Activated CD4-positive, alpha-beta T cell treated with anti-CD3 and anti-CD28 coated beads for 24 hours (primary cell): ENCODE results near the gene AIFM2.
"Not testable (repeated sequence)": the region's sequence is repeated elsewhere in the genome, so short reads cannot be mapped to it uniquely, and the experiment has no call there.

Experiments used
- DNase-seq, 2 donors: peaks; one replicate each; pipeline ENCODE4 v3.0.0-alpha.2; 2020; ENCODE audit warnings: low read depth in 2 of 2

AIFM2 gene

GRCh38 chr10:70123166-70123565 lies 9.5 kb downstream of the AIFM2 start:
- DNase-seq: not testable (repeated sequence)

DNA sequence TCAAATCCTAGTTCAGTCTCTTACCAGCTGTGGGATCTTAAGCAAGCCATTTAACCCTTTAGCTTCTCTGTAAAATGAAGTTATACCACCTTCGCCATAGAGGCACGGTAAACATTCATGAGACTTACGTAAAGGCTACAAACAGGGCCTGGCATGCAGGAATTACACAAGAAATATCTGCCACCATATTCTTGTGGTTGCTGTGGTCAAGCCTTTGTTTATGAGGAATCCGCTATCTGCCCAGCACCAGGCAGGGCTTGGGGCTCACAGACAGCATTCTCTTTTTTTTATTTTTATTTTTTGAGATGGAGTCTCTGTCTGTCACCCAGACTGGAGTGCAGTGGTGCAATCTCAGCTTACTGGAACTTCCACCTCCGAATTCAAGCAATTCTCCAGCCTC lies 9.9 kb downstream of the AIFM2 start:
- DNase-seq: no peak

DNA sequence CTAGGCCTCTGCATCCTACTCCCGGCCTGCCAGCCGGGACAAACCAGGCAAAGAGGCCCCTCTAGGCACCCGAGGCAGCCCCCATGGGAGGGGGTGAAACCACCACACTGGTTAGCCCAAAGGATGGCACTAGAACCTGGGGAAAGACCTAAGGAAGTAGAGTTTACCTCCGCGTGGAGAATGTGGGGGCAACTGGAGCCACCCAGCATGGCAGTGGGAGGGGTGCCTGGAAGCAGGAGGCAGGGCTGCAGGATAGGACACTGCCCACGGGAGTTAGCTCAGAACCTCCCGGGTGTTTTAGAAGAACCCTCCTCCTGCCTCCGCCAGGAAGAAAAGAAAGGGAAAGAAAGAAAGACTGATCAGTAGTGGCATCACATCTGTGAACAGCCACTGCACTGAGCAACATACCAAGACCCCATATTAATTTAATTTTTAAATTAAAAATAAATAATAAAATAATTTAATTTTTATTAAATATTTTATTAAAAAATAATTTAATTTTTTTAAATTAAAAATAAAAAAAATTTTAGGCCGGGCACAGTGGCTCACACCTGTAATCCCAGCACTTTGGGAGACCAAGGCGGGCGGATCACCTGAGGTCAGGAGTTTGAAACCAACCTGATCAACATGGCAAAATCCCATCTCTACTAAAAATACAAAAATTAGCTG lies 11.2 kb downstream of the AIFM2 start:
- no peak for DNase-seq

- no peak for DNase-seq
Measured at GRCh38 chr10:70120417-70120816, 12.2 kb downstream of the AIFM2 start.

DNA sequence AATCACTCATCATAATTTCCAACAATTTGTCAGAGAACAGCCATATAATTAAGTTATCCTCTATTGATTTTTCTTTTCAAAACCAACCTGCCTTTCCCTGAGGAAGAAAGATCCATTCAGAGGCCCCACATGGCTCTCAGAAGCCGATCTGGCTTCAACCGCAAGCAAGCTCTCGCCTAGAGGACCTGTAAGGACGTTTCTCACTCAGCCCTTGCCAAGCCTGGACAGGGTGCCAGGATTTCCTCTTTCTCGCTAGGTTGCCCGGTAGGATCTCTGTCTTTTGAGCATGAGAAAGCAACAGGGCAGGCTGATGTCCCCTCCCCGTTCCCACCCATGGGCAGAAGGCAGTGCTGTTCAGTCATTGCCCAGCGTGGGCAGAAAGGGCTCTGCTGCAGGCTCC lies 13.0 kb downstream of the AIFM2 start:
- DNase-seq: no peak

- no peak for DNase-seq
Measured at GRCh38 chr10:70119197-70119596, 13.4 kb downstream of the AIFM2 start.

DNA sequence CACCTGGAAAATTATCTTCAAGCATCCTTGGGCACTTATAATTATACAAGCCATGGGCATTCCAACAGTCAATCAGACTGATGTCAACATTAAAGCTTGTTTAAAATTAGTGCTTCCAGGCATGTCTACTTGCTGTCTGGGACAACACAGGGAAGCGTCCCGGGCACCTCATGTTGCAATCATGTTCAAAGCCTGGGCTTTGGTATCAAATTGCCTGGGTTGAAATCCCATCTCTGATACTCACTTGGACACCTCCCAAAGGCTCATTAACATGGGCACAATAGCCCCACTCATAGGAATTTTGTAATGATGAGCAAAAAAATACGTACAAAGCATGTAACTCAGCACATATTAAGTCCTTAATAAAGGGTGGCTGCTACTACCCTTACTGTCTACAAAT lies 14.4 kb downstream of the AIFM2 start:
- DNase-seq: no peak

GRCh38 chr10:70117646-70118045 lies 15.0 kb downstream of the AIFM2 start:
- DNase-seq: no peak

GRCh38 chr10:70115948-70116682 lies 16.5 kb downstream of the AIFM2 start:
- peak; percentile 33 to 46 for DNase-seq

DNA sequence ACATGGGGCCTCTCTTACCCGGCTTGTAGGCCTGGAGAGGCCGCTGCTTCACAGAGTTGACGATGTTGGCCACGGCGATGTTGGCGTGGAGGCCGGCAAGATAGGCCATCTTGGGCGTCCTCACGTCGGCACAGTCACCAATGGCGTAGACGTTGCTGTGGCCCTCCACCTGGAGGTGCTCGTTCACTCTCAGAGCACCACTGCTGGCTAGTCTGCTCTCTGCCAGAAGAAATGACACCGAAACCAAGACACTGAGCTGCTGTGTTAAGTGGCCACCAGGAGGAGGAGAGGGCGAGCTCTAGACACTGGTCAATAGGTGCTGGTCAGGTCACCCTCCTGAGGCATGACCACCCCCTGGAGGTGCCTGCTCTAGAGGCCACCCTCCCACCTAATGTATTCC lies 17.7 kb downstream of the AIFM2 start:
- DNase-seq: no peak

- DNase-seq: no peak
Measured at GRCh38 chr10:70112071-70112470, 20.6 kb downstream of the AIFM2 start.

DNA sequence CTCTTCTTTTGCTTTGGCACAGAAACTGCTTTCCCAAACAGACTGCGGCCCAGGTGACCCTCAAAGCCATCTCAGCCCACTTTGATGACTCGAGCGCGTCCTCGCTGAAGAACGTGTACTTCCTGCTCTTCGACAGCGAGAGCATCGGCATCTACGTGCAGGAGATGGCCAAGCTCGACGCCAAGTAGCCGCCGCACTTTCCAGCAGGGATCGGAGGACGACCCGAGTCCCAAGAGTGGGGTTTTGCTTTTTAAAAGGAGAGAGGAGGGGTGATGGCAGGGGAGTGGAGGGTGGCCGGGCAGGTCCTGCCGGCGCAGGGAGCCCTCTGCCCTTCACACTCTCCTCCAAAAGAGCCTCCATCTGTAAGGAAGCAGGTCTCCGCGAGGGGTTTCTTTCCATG lies 21.1 kb downstream of the AIFM2 start:
- no peak for DNase-seq

- no peak for DNase-seq
Measured at GRCh38 chr10:70109064-70109729, 23.4 kb downstream of the AIFM2 start.

DNA sequence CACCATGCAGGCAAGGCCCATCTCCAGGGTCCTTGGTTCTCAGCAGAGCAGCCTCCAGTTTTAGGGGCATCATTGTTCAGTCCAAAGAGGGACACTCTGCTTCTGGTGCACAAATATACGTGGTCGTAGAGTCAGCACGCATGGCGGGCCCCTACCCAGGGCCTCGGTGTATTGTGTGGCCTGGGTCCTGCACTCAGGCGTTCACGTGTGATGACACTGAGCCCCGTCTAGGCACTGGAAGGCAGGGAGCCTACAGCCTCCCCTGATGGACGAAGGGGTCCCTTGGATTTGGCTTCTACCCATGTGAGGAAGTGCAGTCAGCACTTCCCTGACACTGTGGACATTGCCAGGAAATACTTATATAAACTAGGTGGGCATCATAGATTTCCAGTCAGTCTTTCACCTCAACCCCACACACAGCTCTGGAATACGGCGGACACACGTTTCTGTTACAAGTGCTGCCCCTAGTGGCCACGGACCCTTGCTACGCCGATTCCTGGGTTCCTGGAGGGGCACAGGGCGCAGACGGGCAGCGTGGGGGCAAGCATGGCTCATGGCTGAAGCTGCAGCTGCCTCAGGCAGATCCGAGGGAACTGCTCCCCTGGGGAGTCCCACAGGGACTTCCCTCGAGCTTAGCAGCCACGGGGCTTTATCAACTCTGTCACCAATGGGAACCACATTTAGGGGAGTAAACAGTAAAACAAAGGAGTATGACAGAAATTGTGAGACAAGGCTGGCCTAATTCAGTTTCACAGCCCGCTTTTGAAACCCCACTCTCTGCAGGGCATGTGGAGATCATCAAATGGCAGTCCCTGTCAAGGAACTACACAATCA lies 25.4 kb downstream of the AIFM2 start:
- no peak for DNase-seq

GRCh38 chr10:70101668-70102067 lies 31.0 kb downstream of the AIFM2 start:
- DNase-seq: no peak

- not testable (repeated sequence) for DNase-seq
Measured at GRCh38 chr10:70101068-70101562, 31.5 kb downstream of the AIFM2 start.

- no peak for DNase-seq
Measured at GRCh38 chr10:70098271-70098670, 34.4 kb downstream of the AIFM2 start.

- no peak for DNase-seq
Measured at GRCh38 chr10:70097459-70097858, 35.2 kb downstream of the AIFM2 start.

DNA sequence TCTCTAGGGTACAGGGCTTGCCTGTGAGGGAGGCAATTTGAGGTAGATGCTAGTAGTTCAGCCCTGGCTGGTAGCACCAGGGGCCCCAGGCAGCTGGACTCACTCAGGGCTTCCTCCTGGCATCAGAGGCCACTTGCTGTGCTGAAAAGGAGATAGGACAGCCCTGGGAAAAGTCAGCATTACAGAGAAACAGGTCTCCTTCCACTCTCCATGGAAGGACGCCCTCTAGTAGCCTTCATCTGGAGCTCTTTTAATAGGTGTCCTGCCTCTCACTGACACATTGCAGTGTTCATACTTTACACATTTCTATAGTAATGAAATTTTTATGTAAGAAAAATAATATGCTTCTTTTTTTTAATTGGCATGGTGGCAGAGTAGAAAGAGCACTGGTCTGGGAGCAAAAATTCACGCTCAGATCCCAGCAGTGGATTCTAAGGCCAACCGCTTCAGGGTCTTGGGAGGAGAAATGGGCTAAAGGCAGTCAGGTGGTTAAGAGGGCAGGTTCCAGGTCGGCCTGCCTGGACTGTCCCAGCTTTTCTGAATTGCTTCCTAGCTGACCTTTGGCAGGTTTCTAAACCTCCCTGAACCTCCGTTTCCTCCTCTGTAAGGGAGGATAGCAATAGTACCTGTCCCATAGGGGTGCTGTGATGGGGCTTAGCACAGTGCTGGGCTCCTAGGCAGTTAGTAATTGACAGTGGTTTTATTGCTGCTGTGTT lies 35.8 kb downstream of the AIFM2 start:
- DNase-seq: no peak

DNA sequence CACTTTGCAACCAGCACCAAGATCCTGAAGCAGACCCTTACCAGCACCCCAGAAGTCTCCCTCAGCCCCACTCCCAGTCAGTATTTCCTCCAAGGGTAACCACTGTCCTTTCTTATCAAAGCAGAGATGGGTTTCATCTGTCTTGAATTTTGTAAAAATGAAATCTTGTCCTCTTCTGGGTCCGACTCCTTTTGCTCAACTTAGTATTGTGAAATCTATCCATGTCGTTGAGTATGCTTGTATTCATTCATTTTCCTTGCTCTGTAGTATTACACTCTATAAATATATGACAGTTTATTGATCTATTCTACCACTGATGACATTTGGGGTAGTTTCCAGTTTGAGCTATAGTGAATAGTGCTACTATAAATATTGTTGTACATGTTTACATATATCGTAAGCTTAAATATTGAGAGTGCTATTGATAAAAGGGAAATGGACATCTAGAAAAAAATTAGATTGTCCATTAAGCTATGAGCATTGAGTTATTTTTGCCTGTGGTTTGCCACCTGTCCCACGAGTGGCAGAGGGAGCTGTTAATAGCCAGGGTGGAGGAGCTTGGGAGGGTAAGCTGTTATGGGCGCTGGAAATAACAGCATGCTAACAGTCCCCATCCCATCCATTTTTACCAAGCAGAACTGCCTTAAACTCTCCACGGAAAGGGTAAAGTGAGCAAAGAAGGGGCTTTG lies 36.5 kb downstream of the AIFM2 start:
- DNase-seq: no peak

GRCh38 chr10:70094250-70094649 lies 38.4 kb downstream of the AIFM2 start:
- DNase-seq: no peak
